Uterus (tissue), 4 donors: ENCODE data around the gene HSPB7. TPM values are rescaled to one million over a fixed set of nuclear protein-coding genes. Genes with fewer than 3 reads are reported as not detected.
"Not testable (repeated sequence)": the region's sequence is repeated elsewhere in the genome, so short reads cannot be mapped to it uniquely, and the experiment has no call there.

Experiments used
- DNase-seq, 2 donors: peaks; one replicate each; pipeline ENCODE4 v3.0.0-alpha.2; 2019 to 2020
- H3K27ac ChIP-seq, 2 donors: fragments of 200-600 bp; sonication (generic); 1 replicate in 1 of 2; 2 replicates in 1 of 2; pipeline ENCODE4 v1.5.1; 2016 to 2018
- H3K27me3 ChIP-seq, 2 donors: fragments of 200-600 bp; sonication (generic); one replicate each; pipeline ENCODE4 v1.5.1; 2018 to 2019; ENCODE audit warnings: control low read depth in 1 of 2
- H3K36me3 ChIP-seq, 2 donors: fragments of 200-600 bp; sonication (generic); one replicate each; pipeline ENCODE4 v1.5.1; 2019; ENCODE audit warnings: control low read depth in 1 of 2
- H3K4me1 ChIP-seq, 2 donors: fragments of 200-600 bp; sonication (generic); one replicate each; pipeline ENCODE4 v1.5.1; 2018 to 2019; ENCODE audit warnings: control low read depth in 1 of 2
- H3K4me3 ChIP-seq, 2 donors: fragments of 200-600 bp; sonication (generic); 1 replicate in 1 of 2; 2 replicates in 1 of 2; pipeline ENCODE4 v1.5.1; 2018 to 2019; ENCODE audit warnings: mild to moderate bottlenecking in 1 of 2
- H3K9me3 ChIP-seq, 2 donors: fragments of 200-600 bp; sonication (generic); one replicate each; pipeline ENCODE4 v1.5.1; 2019; ENCODE audit warnings: control low read depth in 1 of 2
- CTCF ChIP-seq, 4 experiments: fragments of 200-600 bp in 2 of 4; fragments of 450-650 bp in 2 of 4; sonication (generic) in 2 of 4; IDR thresholded peaks; one replicate each; pipeline ENCODE4 v1.5.1; 2016 to 2019; ENCODE audit warnings: antibody characterized with exemption in 4 of 4, mild to moderate bottlenecking in 2 of 4, moderate library complexity in 1 of 4
- POLR2A ChIP-seq, 2 donors: fragments of 450-650 bp; IDR thresholded peaks; one replicate each; pipeline ENCODE4 v1.6.1; 2016; ENCODE audit warnings: antibody characterized with exemption in 2 of 2, mild to moderate bottlenecking in 1 of 2, moderate library complexity in 1 of 2
- intact Hi-C: fragments of 100-400 bp; cut with DNase I; formaldehyde crosslinking; loops from one replicate; pipeline ENCODE4 v1.15.1; 2023; ENCODE audit warnings: low total_unique reads
- total RNA-seq, 4 donors: library from RNA; depleted of rRNA in 3 of 4; stranded (reverse); fragments of >200 nt in 3 of 4; gene quantifications; one replicate each; pipeline versions ENCODE4 v1.1.0 to v1.2.4, GENCODE V29; 2014 to 2023
- donor health status: DM: yes; HTN: yes; CAD: no.

The HSPB7 gene
- total RNA-seq, 4 donors from 2014 or later, result 8.7 to 283 (median 22.6) TPM

DNA sequence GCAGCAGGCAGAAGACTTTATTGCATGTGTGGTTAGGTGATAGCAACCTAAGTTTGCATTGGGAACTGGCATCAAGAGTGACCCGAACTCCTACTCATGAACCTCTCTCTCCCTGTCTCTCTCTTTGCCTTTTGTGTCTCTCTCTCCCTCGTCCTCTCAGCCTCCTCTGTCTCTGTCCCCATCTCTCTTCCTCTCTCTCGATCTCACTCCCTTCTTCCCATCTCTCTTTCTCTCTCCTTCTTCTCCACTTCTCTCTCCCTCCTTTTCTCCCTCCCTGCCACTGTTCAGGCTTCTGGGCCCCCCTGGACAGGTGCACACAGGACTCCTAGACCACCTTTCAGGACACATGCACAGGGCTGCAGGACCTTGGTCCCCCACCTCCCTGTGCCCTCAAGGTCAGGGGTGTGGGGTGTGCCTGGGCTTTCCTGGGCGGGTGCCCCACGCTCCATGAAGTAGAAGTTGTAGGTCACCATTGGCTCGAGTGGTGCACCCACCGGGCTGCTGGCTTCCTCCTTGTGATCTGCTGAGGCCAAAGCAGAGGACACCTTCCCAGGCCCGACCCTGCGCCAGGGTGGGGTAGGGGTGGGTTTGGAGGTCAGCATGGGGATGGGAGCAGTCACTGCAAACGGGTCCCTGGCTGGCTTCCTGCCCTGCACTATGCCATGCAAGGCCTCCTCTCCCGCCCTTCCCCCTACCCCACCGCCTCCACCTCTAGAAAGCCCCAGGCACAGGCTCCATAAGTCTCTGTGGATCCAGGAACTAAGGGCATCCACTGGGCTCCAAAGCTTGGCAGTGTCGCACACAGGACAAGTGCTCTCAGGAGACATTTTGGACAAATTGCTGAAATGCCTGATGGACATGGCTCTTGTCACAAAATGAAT lies 28.7 kb downstream of the HSPB7 start:
- Histone ChIP-seq H3K27ac (no peak overlapping the region), H3K4me3 (no peak overlapping the region), H3K9me3 (no peaks in the 10 kb centered on the region), H3K27me3 (no peaks in the 10 kb centered on the region), H3K4me1 (no peaks in the 10 kb centered on the region), H3K36me3 (no peaks in the 10 kb centered on the region)
- no peak for DNase-seq
- intact Hi-C loops, result no loop called here
- TF ChIP-seq CTCF (IDR thresholded peaks at IDR 0.05) (no peak), POLR2A (IDR thresholded peaks at IDR 0.05) (no peak)

DNA sequence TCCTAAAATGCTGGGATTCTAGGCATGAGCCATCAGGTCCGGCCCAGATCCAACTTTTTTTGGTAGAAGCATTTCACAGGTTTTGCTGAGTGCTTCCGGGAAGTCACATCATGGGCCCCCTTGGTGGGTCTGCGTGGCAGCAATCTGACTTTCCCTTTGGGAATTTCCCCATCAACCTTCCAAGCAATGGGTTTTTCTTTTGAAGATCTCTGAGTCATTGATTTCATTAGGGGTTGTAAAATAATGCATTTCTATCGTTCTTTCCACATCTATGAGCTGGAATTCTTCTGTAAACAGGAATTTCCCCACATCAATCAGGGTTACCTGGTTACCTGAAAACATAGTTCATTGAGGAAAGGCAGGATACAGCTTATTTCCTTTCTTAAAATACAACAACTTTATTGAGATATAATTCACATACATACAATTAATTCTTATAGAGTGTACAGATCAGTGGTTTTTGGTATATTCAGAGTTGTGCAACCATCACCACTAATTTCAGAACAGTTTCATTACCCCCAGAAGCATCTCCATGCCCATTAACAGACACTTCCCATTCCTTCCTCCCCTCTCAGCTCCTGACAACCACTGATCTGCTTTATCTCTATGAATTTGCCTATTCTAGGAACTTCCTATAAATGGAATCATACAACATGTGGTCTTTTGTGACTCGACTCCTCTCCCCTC lies 32.1 kb downstream of the HSPB7 start:
- H3K9me3 ChIP-seq, result no peaks in the 10 kb centered on the region
- H3K4me1 ChIP-seq, result no peaks in the 10 kb centered on the region
- intact Hi-C loops, result no loop called here
- DNase-seq, result no peak
- no peaks in the 10 kb centered on the region for H3K36me3 ChIP-seq
- TF ChIP-seq POLR2A (IDR thresholded peaks at IDR 0.05) (no peak), CTCF (IDR thresholded peaks at IDR 0.05) (no peak)
- no peaks in the 10 kb centered on the region for H3K27me3 ChIP-seq
- H3K4me3 ChIP-seq, result no peak overlapping the region
- H3K27ac ChIP-seq, result no peak overlapping the region

DNA sequence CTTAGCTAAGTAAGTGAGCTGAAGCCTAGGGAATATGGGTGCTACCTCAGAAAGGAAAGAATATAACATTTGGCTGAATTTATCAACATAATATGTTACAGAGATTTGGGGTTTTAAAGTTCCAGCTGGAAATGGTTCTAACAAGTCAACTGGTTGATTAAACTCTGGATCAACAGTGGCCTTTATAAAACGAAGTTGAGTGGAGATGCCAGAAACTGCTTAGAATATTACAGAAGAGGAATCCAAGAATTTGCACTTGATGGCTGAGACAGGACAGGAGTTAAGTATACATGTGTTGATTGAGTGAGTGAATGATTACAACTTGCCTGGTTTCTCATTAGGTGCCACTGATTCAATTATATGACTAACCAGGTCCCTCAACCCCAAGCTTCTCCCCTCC lies 34.6 kb downstream of the HSPB7 start:
- intact Hi-C loops, result no loop called here
- no peaks in the 10 kb centered on the region for H3K27me3 ChIP-seq
- H3K4me3 ChIP-seq, result no peak overlapping the region
- H3K4me1 ChIP-seq, result no peaks in the 10 kb centered on the region
- H3K36me3 ChIP-seq, result no peaks in the 10 kb centered on the region
- no peaks in the 10 kb centered on the region for H3K9me3 ChIP-seq
- TF ChIP-seq CTCF (IDR thresholded peaks at IDR 0.05) (no peak), POLR2A (IDR thresholded peaks at IDR 0.05) (no peak)
- no peak overlapping the region for H3K27ac ChIP-seq
- DNase-seq, result no peak

GRCh38 chr1:15981679-15982078 lies 36.2 kb downstream of the HSPB7 start:
- intact Hi-C loops, result no loop called here
- no peak for DNase-seq
- TF ChIP-seq CTCF (IDR thresholded peaks at IDR 0.05), result no peak
- TF ChIP-seq POLR2A (IDR thresholded peaks at IDR 0.05), result no peak

DNA sequence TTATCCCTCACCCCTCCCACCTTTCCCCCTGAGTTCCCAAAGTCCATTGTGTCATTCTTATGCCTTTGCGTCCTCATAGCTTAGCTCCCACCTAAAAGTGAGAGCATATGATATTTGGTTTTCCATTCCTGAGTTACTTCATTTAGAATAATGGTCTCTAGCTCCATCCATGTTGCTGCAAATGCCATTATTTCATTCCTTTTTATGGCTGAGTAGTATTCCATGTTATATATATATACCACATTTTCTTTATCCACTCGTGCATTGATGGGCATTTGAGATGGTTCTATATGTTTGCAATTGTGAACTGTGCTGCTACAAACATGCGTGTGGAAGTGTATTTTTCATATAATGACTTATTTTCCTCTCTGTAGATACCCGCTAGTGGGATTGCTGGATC lies 39.9 kb downstream of the HSPB7 start:
- H3K9me3 ChIP-seq, intact Hi-C loops, H3K27ac ChIP-seq, DNase-seq, H3K36me3 ChIP-seq, H3K27me3 ChIP-seq, H3K4me3 ChIP-seq: not testable (repeated sequence)
- peaks cover 8 to 11% of the 10 kb centered on the region in 2 donors for H3K4me1 ChIP-seq

More at GRCh38 chr1:15981679-15982078, 36.2 kb downstream of the HSPB7 start:
- no peaks in the 10 kb centered on the region for H3K36me3 ChIP-seq
- no peaks in the 10 kb centered on the region for H3K27me3 ChIP-seq
- no peaks in the 10 kb centered on the region for H3K9me3 ChIP-seq
- no peaks in the 10 kb centered on the region for H3K4me1 ChIP-seq
- no peak overlapping the region for H3K4me3 ChIP-seq
- H3K27ac ChIP-seq, result no peak overlapping the region
